Astrocyte of the spinal cord (primary cell): ENCODE data around the gene ATP5IF1.
A peak's percentile ranks its signal among the peaks of the same experiment; 100 is the strongest.

ENCODE experiments used
- DNase-seq: peaks from one replicate; pipeline ENCODE4 v3.0.0; 2011; ENCODE audit warnings: low read depth, low spot score
- H3K4me3 ChIP-seq: 2 replicates; pipeline ENCODE4 v1.5.1; 2011; ENCODE audit warnings: low read depth, mild to moderate bottlenecking, low read length, moderate library complexity
- CTCF ChIP-seq: IDR thresholded peaks from 2 replicates; pipeline ENCODE4 v1.5.1; 2012; ENCODE audit warnings: low read depth, mild to moderate bottlenecking, low read length, inconsistent platforms
- in situ Hi-C: cut with HindIII; loops from 2 replicates; pipeline ENCODE4 v1.10.0; 2017; ENCODE audit warnings: low sequenced_read_pairs

ATP5IF1 gene

GRCh38 chr1:28236656-28237322 is 865 bp downstream of the ATP5IF1 start:
- H3K4me3 ChIP-seq: peak overlapping the region; percentile 91
- no peak for TF ChIP-seq CTCF
- no peak for DNase-seq
- in situ Hi-C loops: no loop called here

GRCh38 chr1:28239004-28239403 is 3.1 kb downstream of the ATP5IF1 start:
- H3K4me3 ChIP-seq: no peak overlapping the region
- TF ChIP-seq CTCF: no peak
- in situ Hi-C loops: no loop called here
- no peak for DNase-seq

GRCh38 chr1:28240024-28240423 is 4.1 kb downstream of the ATP5IF1 start:
- in situ Hi-C loops: no loop called here
- no peak for DNase-seq
- H3K4me3 ChIP-seq: no peak overlapping the region
- TF ChIP-seq CTCF: no peak

GRCh38 chr1:28241638-28242241 is 5.8 kb downstream of the ATP5IF1 start:
- DNase-seq: no peak
- no peak for TF ChIP-seq CTCF
- in situ Hi-C loops: no loop called here
- no peak overlapping the region for H3K4me3 ChIP-seq

- no peak for DNase-seq
- no peak overlapping the region for H3K4me3 ChIP-seq
- in situ Hi-C loops: no loop called here
- no peak for TF ChIP-seq CTCF
Measured at GRCh38 chr1:28243685-28244311, 7.9 kb downstream of the ATP5IF1 start.

GRCh38 chr1:28244549-28245251 is 8.8 kb downstream of the ATP5IF1 start:
- in situ Hi-C loops: no loop called here
- no peak for TF ChIP-seq CTCF
- no peak overlapping the region for H3K4me3 ChIP-seq
- DNase-seq: no peak
